Activated B cell treated with CpG ODN at 0.5 μM for 24 hours (primary cell): ENCODE results near the gene TACR3. TPM values are rescaled to one million over a fixed set of nuclear protein-coding genes. Genes with fewer than 3 reads are reported as not detected.
"Not testable (repeated sequence)": the region's sequence is repeated elsewhere in the genome, so short reads cannot be mapped to it uniquely, and the experiment has no call there.

Source experiments
- ATAC-seq: fragments of 200-7000 bp; cut with Tn5 transposase; one replicate; pipeline ENCODE4 v1.10.0; 2021; ENCODE audit warnings: low read depth, mild to moderate bottlenecking, moderate library complexity
- CTCF ChIA-PET: fragments of 350-600 bp; sonication (Branson Sonifier 250); formaldehyde crosslinking; loops from one replicate; lab custom pipeline; 2021; ENCODE audit warnings: antibody characterized with exemption; lab: Charles Lee
- POLR2A ChIA-PET: fragments of 350-600 bp; sonication (Branson Sonifier 250); formaldehyde crosslinking; loops from one replicate; lab custom pipeline; 2021; ENCODE audit warnings: antibody characterized with exemption; lab: Charles Lee
- DNase-seq: peaks from one replicate; pipeline ENCODE4 v3.0.0; 2022
- H3K27ac Mint-ChIP-seq: one replicate; pipeline ENCODE4 v1.8.0; 2020; ENCODE audit warnings: mixed read lengths
- H3K27me3 Mint-ChIP-seq: one replicate; pipeline ENCODE4 v1.8.0; 2021; ENCODE audit warnings: mixed read lengths
- H3K36me3 Mint-ChIP-seq: one replicate; pipeline ENCODE4 v1.8.0; 2021; ENCODE audit warnings: low read depth, mixed read lengths
- H3K4me1 Mint-ChIP-seq: one replicate; pipeline ENCODE4 v1.8.0; 2021; ENCODE audit warnings: mixed read lengths
- H3K4me3 Mint-ChIP-seq: one replicate; pipeline ENCODE4 v1.8.0; 2020; ENCODE audit warnings: mild to moderate bottlenecking, mixed read lengths
- H3K9me3 Mint-ChIP-seq: one replicate; pipeline ENCODE4 v1.8.0; 2020; ENCODE audit warnings: mixed read lengths
- intact Hi-C: fragments of 100-400 bp; cut with micrococcal nuclease; formaldehyde crosslinking; loops from one replicate; pipeline ENCODE4 v1.15.1; 2024
- total RNA-seq: library from RNA; stranded (reverse); gene quantifications from 2 replicates; pipeline ENCODE4 v1.2.3, GENCODE V29; 2022
- TF ChIP-seq, protein P1 (sequence below): fragments of 200-600 bp; IDR thresholded peaks from one replicate; pipeline ENCODE4 v1.8.0; 2022; ENCODE audit warnings: antibody characterized with exemption, mild to moderate bottlenecking

Gene TACR3
- total RNA-seq, 1 donor from 2014 or later: not detected

DNA sequence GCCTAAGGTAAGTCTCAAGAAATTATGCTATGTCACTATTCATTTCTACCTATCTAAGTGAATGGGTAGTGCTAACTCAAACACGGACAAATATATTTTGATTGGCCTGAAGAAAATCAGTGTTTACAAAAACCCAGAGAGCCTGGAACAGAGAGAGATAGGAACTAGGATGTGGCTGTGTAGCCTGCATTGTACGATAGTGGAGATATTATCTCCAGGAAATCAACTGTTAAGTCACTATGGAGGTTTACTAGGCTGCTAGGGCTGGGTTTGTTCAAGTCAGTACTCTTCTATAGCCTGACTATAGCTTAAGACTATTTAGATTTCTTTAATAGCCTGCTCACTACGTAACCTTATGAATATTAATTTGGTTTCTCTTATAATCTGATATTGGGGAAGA, 127.9 kb downstream of the TACR3 start:
- TF ChIP-seq, protein P1, sequence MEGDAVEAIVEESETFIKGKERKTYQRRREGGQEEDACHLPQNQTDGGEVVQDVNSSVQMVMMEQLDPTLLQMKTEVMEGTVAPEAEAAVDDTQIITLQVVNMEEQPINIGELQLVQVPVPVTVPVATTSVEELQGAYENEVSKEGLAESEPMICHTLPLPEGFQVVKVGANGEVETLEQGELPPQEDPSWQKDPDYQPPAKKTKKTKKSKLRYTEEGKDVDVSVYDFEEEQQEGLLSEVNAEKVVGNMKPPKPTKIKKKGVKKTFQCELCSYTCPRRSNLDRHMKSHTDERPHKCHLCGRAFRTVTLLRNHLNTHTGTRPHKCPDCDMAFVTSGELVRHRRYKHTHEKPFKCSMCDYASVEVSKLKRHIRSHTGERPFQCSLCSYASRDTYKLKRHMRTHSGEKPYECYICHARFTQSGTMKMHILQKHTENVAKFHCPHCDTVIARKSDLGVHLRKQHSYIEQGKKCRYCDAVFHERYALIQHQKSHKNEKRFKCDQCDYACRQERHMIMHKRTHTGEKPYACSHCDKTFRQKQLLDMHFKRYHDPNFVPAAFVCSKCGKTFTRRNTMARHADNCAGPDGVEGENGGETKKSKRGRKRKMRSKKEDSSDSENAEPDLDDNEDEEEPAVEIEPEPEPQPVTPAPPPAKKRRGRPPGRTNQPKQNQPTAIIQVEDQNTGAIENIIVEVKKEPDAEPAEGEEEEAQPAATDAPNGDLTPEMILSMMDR: no peak
- DNase-seq (no peak), ATAC-seq (no peak)
- intact Hi-C loops: no loop called here
- POLR2A ChIA-PET: no interaction called here
- Mint-ChIP-seq H3K27ac (no peak overlapping the region), H3K4me3 (no peak overlapping the region), H3K27me3 (no peaks in the 10 kb centered on the region), H3K9me3 (no peaks in the 10 kb centered on the region), H3K4me1 (no peaks in the 10 kb centered on the region), H3K36me3 (no peaks in the 10 kb centered on the region)
- CTCF ChIA-PET: no interaction called here

GRCh38 chr4:103567591-103567990, 152.2 kb downstream of the TACR3 start:
- intact Hi-C loops: no loop called here
- DNase-seq (no peak), ATAC-seq (no peak)
- H3K36me3 Mint-ChIP-seq: no peaks in the 10 kb centered on the region
- H3K9me3 Mint-ChIP-seq: no peaks in the 10 kb centered on the region
- H3K4me1 Mint-ChIP-seq: no peaks in the 10 kb centered on the region
- TF ChIP-seq, protein P1: no peak
- no peak overlapping the region for H3K4me3 Mint-ChIP-seq
- H3K27ac Mint-ChIP-seq: no peak overlapping the region
- ChIA-PET POLR2A (no interaction called here), CTCF (no interaction called here)
- no peaks in the 10 kb centered on the region for H3K27me3 Mint-ChIP-seq

- H3K27me3 Mint-ChIP-seq, POLR2A ChIA-PET, intact Hi-C loops, CTCF ChIA-PET, ATAC-seq, H3K27ac Mint-ChIP-seq, H3K4me1 Mint-ChIP-seq, H3K4me3 Mint-ChIP-seq, H3K36me3 Mint-ChIP-seq, H3K9me3 Mint-ChIP-seq, DNase-seq: not testable (repeated sequence)
These were observed 160.6 kb downstream of the TACR3 start for GRCh38 chr4:103559178-103559577.
